OCI-LY7 (cell line): Measurements from ENCODE around the gene ZFTA. TPM values are rescaled to one million over a fixed set of nuclear protein-coding genes. Genes with fewer than 3 reads are reported as not detected.

Experiments
- BruUV-seq: library from RNA; stranded (reverse); fragments of 400-500 nt; replicated peaks from 2 replicates; lab custom pipeline; 2021; lab: Mats Ljungman, UMichigan
- CTCF ChIA-PET: fragments of 300-600 bp; sonication (Branson Sonifier 250); formaldehyde crosslinking; loops from one replicate; lab custom pipeline; 2022; ENCODE audit warnings: antibody characterized with exemption; ENCODE audit not compliant: unreplicated experiment; lab: Charles Lee
- POLR2A ChIA-PET: fragments of 300-600 bp; sonication (Branson Sonifier 250); formaldehyde crosslinking; loops from one replicate; lab custom pipeline; 2022; ENCODE audit warnings: antibody characterized with exemption; lab: Charles Lee
- DNase-seq: peaks from one replicate; pipeline ENCODE4 v3.0.0-alpha.2; 2015; ENCODE audit warnings: low spot score
- H2AFZ ChIP-seq: fragments of 200-600 bp; sonication (generic), shearing (Covaris generic); 2 replicates; pipeline ENCODE4 v1.6.1; 2014; ENCODE audit warnings: mild to moderate bottlenecking, antibody characterized with exemption, low read length, moderate library complexity
- H3K27ac ChIP-seq: fragments of 200-600 bp; sonication (generic); 2 replicates; pipeline ENCODE4 v1.5.1; 2014; ENCODE audit warnings: mixed run types, low read depth, mild to moderate bottlenecking, moderate library complexity, low read length, inconsistent platforms; ENCODE audit not compliant: poor library complexity, severe bottlenecking
- H3K36me3 ChIP-seq: fragments of 200-600 bp; sonication (generic); 2 replicates; pipeline ENCODE4 v1.6.1; 2014; ENCODE audit warnings: mild to moderate bottlenecking, antibody characterized with exemption, low read length, moderate library complexity, mixed read lengths; ENCODE audit not compliant: insufficient read depth
- H3K4me1 ChIP-seq: fragments of 200-600 bp; sonication (generic); 2 replicates; pipeline ENCODE4 v1.5.1; 2014; ENCODE audit warnings: mild to moderate bottlenecking, low read length; ENCODE audit not compliant: insufficient read depth, poor library complexity, severe bottlenecking
- H3K4me2 ChIP-seq: fragments of 200-600 bp; sonication (generic); 2 replicates; pipeline ENCODE4 v1.6.1; 2014; ENCODE audit warnings: mild to moderate bottlenecking, low read length
- H3K4me3 ChIP-seq: fragments of 200-600 bp; sonication (generic); 2 replicates; pipeline ENCODE4 v1.5.1; 2014; ENCODE audit warnings: mild to moderate bottlenecking, low read depth, low read length; ENCODE audit not compliant: poor library complexity, severe bottlenecking
- H3K79me2 ChIP-seq: fragments of 200-600 bp; sonication (generic); 2 replicates; pipeline ENCODE4 v1.6.1; 2016; ENCODE audit warnings: low read depth, mild to moderate bottlenecking, low read length, moderate library complexity, mixed read lengths; ENCODE audit not compliant: insufficient read depth
- H3K9me2 ChIP-seq: fragments of 200-600 bp; sonication (generic); 2 replicates; pipeline ENCODE4 v1.6.1; 2016; ENCODE audit warnings: mild to moderate bottlenecking, low read length, mixed read lengths; ENCODE audit not compliant: insufficient read depth
- H3K9me3 ChIP-seq: fragments of 200-600 bp; sonication (generic); 2 replicates; pipeline ENCODE4 v1.6.1; 2014; ENCODE audit warnings: mild to moderate bottlenecking, mixed run types, low read length, mixed read lengths
- H4K20me1 ChIP-seq: fragments of 200-600 bp; sonication (generic); 2 replicates; pipeline ENCODE4 v1.6.1; 2014; ENCODE audit warnings: mild to moderate bottlenecking, antibody characterized with exemption, low read length, moderate library complexity, mixed read lengths; ENCODE audit not compliant: insufficient read depth
- EZH2phosphoT487 ChIP-seq: fragments of 200-600 bp; sonication (generic); IDR thresholded peaks from 2 replicates; pipeline ENCODE4 v1.6.1; 2018; ENCODE audit warnings: low read depth, borderline replicate concordance, mild to moderate bottlenecking, mixed run types, antibody characterized with exemption, low read length, moderate library complexity, mixed read lengths
- intact Hi-C: fragments of 100-400 bp; cut with micrococcal nuclease; formaldehyde crosslinking; loops from one replicate; pipeline ENCODE4 v1.10.0; 2022; ENCODE audit not compliant: unreplicated experiment
- total RNA-seq, 2 experiments: library from RNA; depleted of rRNA in 1 of 2; stranded (reverse); fragments of >200 nt in 1 of 2; shearing (Covaris generic) in 1 of 2; gene quantifications; 2 replicates each; pipeline ENCODE4 v1.2.3, GENCODE V29; 2014 to 2022
- TF ChIP-seq, protein P1 (sequence below): fragments of 200-600 bp; sonication (generic); conservative IDR thresholded peaks from 2 replicates; pipeline ENCODE4 v1.5.1; 2014; ENCODE audit warnings: mild to moderate bottlenecking, antibody characterized with exemption, low read length, moderate library complexity, mixed read lengths

The ZFTA gene
- total RNA-seq, 2 experiments from 2014 or later: 6.8 to 12.7 TPM

DNA sequence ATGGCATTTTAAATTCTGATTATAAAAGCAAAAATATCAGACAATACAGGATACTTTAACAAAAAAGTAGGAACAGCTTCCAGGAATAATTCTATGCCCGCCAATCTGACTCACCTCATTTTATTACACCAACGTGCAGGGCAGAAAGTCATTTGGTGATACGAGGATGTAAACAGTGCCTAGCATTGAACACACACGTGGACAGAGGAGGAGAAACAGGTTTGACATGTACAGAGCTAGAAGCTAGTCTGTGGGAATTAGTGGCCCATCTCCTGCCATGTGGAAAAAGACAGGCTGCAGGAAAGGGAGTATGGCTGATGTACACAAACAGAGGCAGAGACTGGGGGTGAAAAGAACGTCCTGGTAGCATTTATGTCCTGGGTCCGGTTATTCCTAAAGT is 35.7 kb upstream of the ZFTA start:
- Histone ChIP-seq H3K79me2 (no peaks in the 10 kb centered on the region), H3K4me3 (no peak overlapping the region), H4K20me1 (no peaks in the 10 kb centered on the region), H3K9me3 (no peaks in the 10 kb centered on the region), H3K9me2 (no peaks in the 10 kb centered on the region), H3K4me2 (no peak overlapping the region), H3K27ac (no peak overlapping the region), H3K36me3 (no peaks in the 10 kb centered on the region), H3K4me1 (no peaks in the 10 kb centered on the region), H2AFZ (no peak overlapping the region)
- DNase-seq: no peak
- ChIA-PET CTCF (no interaction called here), POLR2A (no interaction called here)
- no peak for TF ChIP-seq EZH2phosphoT487
- TF ChIP-seq, protein P1, sequence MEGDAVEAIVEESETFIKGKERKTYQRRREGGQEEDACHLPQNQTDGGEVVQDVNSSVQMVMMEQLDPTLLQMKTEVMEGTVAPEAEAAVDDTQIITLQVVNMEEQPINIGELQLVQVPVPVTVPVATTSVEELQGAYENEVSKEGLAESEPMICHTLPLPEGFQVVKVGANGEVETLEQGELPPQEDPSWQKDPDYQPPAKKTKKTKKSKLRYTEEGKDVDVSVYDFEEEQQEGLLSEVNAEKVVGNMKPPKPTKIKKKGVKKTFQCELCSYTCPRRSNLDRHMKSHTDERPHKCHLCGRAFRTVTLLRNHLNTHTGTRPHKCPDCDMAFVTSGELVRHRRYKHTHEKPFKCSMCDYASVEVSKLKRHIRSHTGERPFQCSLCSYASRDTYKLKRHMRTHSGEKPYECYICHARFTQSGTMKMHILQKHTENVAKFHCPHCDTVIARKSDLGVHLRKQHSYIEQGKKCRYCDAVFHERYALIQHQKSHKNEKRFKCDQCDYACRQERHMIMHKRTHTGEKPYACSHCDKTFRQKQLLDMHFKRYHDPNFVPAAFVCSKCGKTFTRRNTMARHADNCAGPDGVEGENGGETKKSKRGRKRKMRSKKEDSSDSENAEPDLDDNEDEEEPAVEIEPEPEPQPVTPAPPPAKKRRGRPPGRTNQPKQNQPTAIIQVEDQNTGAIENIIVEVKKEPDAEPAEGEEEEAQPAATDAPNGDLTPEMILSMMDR: no peak
- no TSS peak for BruUV-seq
- intact Hi-C loops: no loop called here

DNA sequence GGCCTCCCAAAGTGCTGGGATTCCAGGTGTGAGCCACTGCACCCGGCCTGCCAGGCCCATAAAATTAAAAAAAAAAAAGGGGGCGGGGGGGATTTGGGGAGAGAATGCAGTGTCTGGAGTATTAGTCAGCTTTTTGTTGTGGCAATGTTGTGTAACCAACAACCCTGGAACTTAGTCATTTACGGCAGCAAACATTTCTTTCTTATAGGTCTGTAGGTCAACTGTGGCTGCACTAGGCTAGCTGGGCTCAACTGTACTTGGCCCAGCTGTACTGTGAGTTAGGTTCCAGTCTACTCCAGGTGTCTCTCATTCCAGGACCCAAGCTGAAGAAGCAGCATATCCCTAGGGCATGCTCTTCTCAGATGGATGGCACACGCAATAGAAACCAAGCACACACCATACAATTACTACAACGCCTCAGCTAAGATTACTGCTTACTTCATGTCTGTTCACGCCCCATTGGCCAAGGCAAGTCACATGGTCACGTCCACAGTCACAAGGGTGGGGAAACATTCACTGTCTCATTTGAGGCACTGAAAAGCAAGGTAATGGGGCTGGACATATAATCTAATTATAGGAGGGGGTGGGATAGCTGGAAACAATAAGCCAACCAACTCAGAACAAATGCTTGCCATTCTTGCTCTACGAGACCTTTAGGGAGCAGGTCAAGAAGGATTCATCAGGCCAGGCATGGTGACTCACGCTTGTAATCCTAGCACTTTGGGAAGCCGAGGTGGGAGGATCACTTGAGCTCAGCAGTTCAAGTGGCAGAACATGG is 34.3 kb upstream of the ZFTA start:
- Histone ChIP-seq H3K27ac (no peak overlapping the region), H3K79me2 (no peaks in the 10 kb centered on the region), H3K9me2 (no peaks in the 10 kb centered on the region), H3K36me3 (no peaks in the 10 kb centered on the region), H3K9me3 (no peaks in the 10 kb centered on the region), H3K4me3 (no peak overlapping the region), H3K4me2 (no peak overlapping the region), H3K4me1 (no peaks in the 10 kb centered on the region), H4K20me1 (no peaks in the 10 kb centered on the region), H2AFZ (no peak overlapping the region)
- ChIA-PET CTCF (no interaction called here), POLR2A (interaction anchor here (0.5 kb wide), 1 partner anchor 719 kb away, joined by 3 read pairs; no protein-coding TSS in a partner anchor)
- intact Hi-C loops: no loop called here
- BruUV-seq: no TSS peak
- TF ChIP-seq, protein P1: no peak
- no peak for TF ChIP-seq EZH2phosphoT487
- no peak for DNase-seq

DNA sequence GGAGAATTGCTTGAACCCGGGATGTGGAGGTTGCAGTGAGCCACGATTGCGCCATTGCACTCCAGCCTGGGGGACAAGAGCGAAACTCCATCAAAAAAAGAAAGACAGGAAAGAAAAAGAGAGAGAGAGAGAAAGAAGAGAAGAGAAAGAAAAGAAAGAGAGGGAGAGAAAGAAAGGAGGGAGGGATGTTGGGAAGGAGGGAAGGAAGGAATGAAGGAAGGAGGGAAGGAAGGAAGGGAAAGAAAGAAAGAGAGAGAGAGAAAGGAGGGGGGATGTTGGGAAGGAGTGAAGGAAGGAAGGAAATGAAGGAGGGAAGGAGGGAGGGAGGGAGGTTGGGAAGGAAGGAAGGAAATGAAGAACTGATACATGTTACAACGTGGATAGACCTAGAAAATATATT is 32.3 kb upstream of the ZFTA start:
- ChIA-PET CTCF (no interaction called here), POLR2A (no interaction called here)
- no peak overlapping the region for H3K4me3 ChIP-seq
- H3K9me3 ChIP-seq: no peaks in the 10 kb centered on the region
- intact Hi-C loops: no loop called here
- H3K36me3 ChIP-seq: no peaks in the 10 kb centered on the region
- H3K4me1 ChIP-seq: no peaks in the 10 kb centered on the region
- H3K79me2 ChIP-seq: no peaks in the 10 kb centered on the region
- no peak overlapping the region for H3K27ac ChIP-seq
- H3K4me2 ChIP-seq: no peak overlapping the region
- no peaks in the 10 kb centered on the region for H3K9me2 ChIP-seq
- H2AFZ ChIP-seq: no peak overlapping the region
- DNase-seq: no peak
- no TSS peak for BruUV-seq
- TF ChIP-seq EZH2phosphoT487: no peak
- TF ChIP-seq, protein P1: no peak
- no peaks in the 10 kb centered on the region for H4K20me1 ChIP-seq
